Measurements from ENCODE around the gene BIN2. TPM values are rescaled to one million over a fixed set of nuclear protein-coding genes. Genes with fewer than 3 reads are reported as not detected.
"Not testable (repeated sequence)": the region's sequence is repeated elsewhere in the genome, so short reads cannot be mapped to it uniquely, and the experiment has no call there.

The BIN2 gene
- total RNA-seq, 1 experiment from 2014 or later: not detected

GRCh38 chr12:51339750-51340149 is 15.8 kb upstream of the BIN2 start:
- Histone ChIP-seq H4K20me1 (ENCODE audit: control insufficient read depth, insufficient read depth, insufficient read length) (no peaks in the 10 kb centered on the region), H3K4me2 (ENCODE audit: insufficient read depth, insufficient read length, low read length) (no peak overlapping the region), H3K9ac (ENCODE audit: extremely low read depth, insufficient read length, low read length) (no peak overlapping the region), H3T11ph (ENCODE audit: low read length) (no peak overlapping the region), H3K23me2 (ENCODE audit: insufficient read length, low read depth, low read length, poor library complexity, severe bottlenecking) (no peaks in the 10 kb centered on the region), H3K14ac (ENCODE audit: insufficient read depth, low read length) (no peak overlapping the region; the same call in 1 of the 2 replicates), H3K27ac (ENCODE audit: insufficient read length, low read depth, low read length) (no peak overlapping the region), H2AFZ (ENCODE audit: low read length) (no peak overlapping the region), H4K8ac (replicated peaks; ENCODE audit: insufficient read length, low read depth, low read length) (no peak overlapping the region), H3K56ac (ENCODE audit: insufficient read length, low read depth, low read length) (no peak overlapping the region), H3K79me1 (ENCODE audit: insufficient read depth, low read depth, low read length, poor library complexity, severe bottlenecking) (no peaks in the 10 kb centered on the region), H3K4me1 (ENCODE audit: insufficient read depth, low read length) (no peaks in the 10 kb centered on the region), H4K91ac (ENCODE audit: insufficient read length, low read depth, low read length) (no peak overlapping the region), H2BK20ac (ENCODE audit: low read depth, low read length, poor library complexity, severe bottlenecking) (no peak overlapping the region), H3K23ac (ENCODE audit: insufficient read length, low read depth, low read length) (no peak overlapping the region), H2BK12ac (ENCODE audit: insufficient read length, low read depth, low read length) (no peak overlapping the region), H3K9me3 (ENCODE audit: control insufficient read depth, low read depth, low read length) (no peaks in the 10 kb centered on the region), H4K5ac (ENCODE audit: insufficient read length, low read depth, low read length) (no peak overlapping the region), H2BK5ac (ENCODE audit: insufficient read length, low read length) (no peak overlapping the region), H3K27me3 (ENCODE audit: insufficient read depth, low read length) (no peaks in the 10 kb centered on the region), H3K18ac (ENCODE audit: insufficient read length, low read depth, low read length) (no peak overlapping the region), H2AK5ac (ENCODE audit: insufficient read length, low read length) (no peak overlapping the region), H3K4ac (ENCODE audit: low read depth, low read length) (no peak overlapping the region), H2BK120ac (ENCODE audit: low read depth, low read length, poor library complexity, severe bottlenecking) (no peak overlapping the region), H3K79me2 (ENCODE audit: insufficient read depth, low read length) (no peaks in the 10 kb centered on the region), H2BK15ac (ENCODE audit: low read depth, low read length) (no peak overlapping the region)
- Mint-ChIP-seq H3K27ac (no peak overlapping the region), H3K27me3 (ENCODE audit: low read depth) (no peaks in the 10 kb centered on the region; the same call in 1 of the 2 replicates), H3K36me3 (ENCODE audit: insufficient read depth in 1 of 3, low read depth in 3 of 3) (no peaks in the 10 kb centered on the region), H3K9me3 (no peaks in the 10 kb centered on the region), H3K4me3 (no peak overlapping the region), H3K4me1 (peaks cover 4 to 8% of the 10 kb centered on the region in 2 experiments)
- no CpG with 5 or more reads among the region's 6 CpGs for WGBS (ENCODE audit: extremely low coverage, insufficient read length, low lambda C conversion rate)
- TF ChIP-seq, protein P1, sequence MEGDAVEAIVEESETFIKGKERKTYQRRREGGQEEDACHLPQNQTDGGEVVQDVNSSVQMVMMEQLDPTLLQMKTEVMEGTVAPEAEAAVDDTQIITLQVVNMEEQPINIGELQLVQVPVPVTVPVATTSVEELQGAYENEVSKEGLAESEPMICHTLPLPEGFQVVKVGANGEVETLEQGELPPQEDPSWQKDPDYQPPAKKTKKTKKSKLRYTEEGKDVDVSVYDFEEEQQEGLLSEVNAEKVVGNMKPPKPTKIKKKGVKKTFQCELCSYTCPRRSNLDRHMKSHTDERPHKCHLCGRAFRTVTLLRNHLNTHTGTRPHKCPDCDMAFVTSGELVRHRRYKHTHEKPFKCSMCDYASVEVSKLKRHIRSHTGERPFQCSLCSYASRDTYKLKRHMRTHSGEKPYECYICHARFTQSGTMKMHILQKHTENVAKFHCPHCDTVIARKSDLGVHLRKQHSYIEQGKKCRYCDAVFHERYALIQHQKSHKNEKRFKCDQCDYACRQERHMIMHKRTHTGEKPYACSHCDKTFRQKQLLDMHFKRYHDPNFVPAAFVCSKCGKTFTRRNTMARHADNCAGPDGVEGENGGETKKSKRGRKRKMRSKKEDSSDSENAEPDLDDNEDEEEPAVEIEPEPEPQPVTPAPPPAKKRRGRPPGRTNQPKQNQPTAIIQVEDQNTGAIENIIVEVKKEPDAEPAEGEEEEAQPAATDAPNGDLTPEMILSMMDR (conservative IDR thresholded peaks at IDR 0.05): no peak
- DNase-seq: no peak

DNA sequence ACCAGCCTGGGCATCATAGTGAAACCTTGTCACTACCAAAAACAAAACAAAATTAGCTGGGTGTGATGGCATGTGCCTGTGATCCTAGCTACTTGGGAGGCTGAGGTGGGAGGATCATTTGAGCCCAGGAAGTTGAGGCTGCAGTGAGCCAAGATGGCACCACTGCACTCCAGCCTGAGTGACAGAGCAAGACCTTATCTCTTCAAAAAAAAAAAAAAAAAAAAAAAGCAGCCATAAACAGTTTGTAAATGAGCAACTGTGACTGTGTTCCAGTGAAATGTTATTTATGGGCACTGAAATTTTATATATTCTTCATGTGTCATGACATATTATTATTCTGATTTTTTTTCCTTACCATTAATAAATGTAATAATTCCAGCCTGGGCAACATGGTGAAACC is 13.4 kb upstream of the BIN2 start:
- not testable (repeated sequence) for H3K4me3 Mint-ChIP-seq; H3K4me1 Mint-ChIP-seq; H3K36me3 Mint-ChIP-seq (ENCODE audit: insufficient read depth in 1 of 3, low read depth in 3 of 3); H3K4ac ChIP-seq (ENCODE audit: low read depth, low read length); H3K27ac Mint-ChIP-seq; H2BK20ac ChIP-seq (ENCODE audit: low read depth, low read length, poor library complexity, severe bottlenecking); H3K27me3 Mint-ChIP-seq (ENCODE audit: low read depth); H3K9me3 ChIP-seq (ENCODE audit: control insufficient read depth, low read depth, low read length); H4K8ac ChIP-seq (replicated peaks; ENCODE audit: insufficient read length, low read depth, low read length); H3K9me3 Mint-ChIP-seq; H3K23ac ChIP-seq (ENCODE audit: insufficient read length, low read depth, low read length); H2AK5ac ChIP-seq (ENCODE audit: insufficient read length, low read length); H3K14ac ChIP-seq (ENCODE audit: insufficient read depth, low read length); H3T11ph ChIP-seq (ENCODE audit: low read length); H3K79me1 ChIP-seq (ENCODE audit: insufficient read depth, low read depth, low read length, poor library complexity, severe bottlenecking); H3K18ac ChIP-seq (ENCODE audit: insufficient read length, low read depth, low read length); H3K79me2 ChIP-seq (ENCODE audit: insufficient read depth, low read length); DNase-seq; H3K4me1 ChIP-seq (ENCODE audit: insufficient read depth, low read length); H3K27me3 ChIP-seq (ENCODE audit: insufficient read depth, low read length); H2BK15ac ChIP-seq (ENCODE audit: low read depth, low read length); H3K23me2 ChIP-seq (ENCODE audit: insufficient read length, low read depth, low read length, poor library complexity, severe bottlenecking); H2AFZ ChIP-seq (ENCODE audit: low read length); H3K27ac ChIP-seq (ENCODE audit: insufficient read length, low read depth, low read length); H2BK12ac ChIP-seq (ENCODE audit: insufficient read length, low read depth, low read length); H2BK120ac ChIP-seq (ENCODE audit: low read depth, low read length, poor library complexity, severe bottlenecking); H2BK5ac ChIP-seq (ENCODE audit: insufficient read length, low read length); H3K56ac ChIP-seq (ENCODE audit: insufficient read length, low read depth, low read length); H4K20me1 ChIP-seq (ENCODE audit: control insufficient read depth, insufficient read depth, insufficient read length); H4K5ac ChIP-seq (ENCODE audit: insufficient read length, low read depth, low read length); H3K4me2 ChIP-seq (ENCODE audit: insufficient read depth, insufficient read length, low read length); H4K91ac ChIP-seq (ENCODE audit: insufficient read length, low read depth, low read length); H3K9ac ChIP-seq (ENCODE audit: extremely low read depth, insufficient read length, low read length)
